ENCODE data around the gene CD72.
"Not testable (repeated sequence)": the region's sequence is repeated elsewhere in the genome, so short reads cannot be mapped to it uniquely, and the experiment has no call there.

Gene CD72

GRCh38 chr9:35615981-35616680 lies 2.1 kb downstream of the CD72 start:
- DNase-seq, result no peak

GRCh38 chr9:35612843-35613242 lies 5.4 kb downstream of the CD72 start:
- DNase-seq, result no peak

- DNase-seq, result not testable (repeated sequence)
Measured at GRCh38 chr9:35612066-35612465, 6.1 kb downstream of the CD72 start.

GRCh38 chr9:35611230-35611797 lies 6.9 kb downstream of the CD72 start:
- peak; percentile 12 to 28 for DNase-seq

- DNase-seq, result no peak
Measured at GRCh38 chr9:35609820-35610163, 8.4 kb downstream of the CD72 start.

GRCh38 chr9:35609001-35609819 lies 9.0 kb downstream of the CD72 start:
- DNase-seq, result no peak

- DNase-seq, result no peak
Measured at GRCh38 chr9:35608221-35608620, 10.0 kb downstream of the CD72 start.

- DNase-seq, result no peak
Measured at GRCh38 chr9:35606726-35607125, 11.5 kb downstream of the CD72 start.

- no peak for DNase-seq
Measured at GRCh38 chr9:35606138-35606504, 12.1 kb downstream of the CD72 start.

- no peak for DNase-seq
Measured at GRCh38 chr9:35605351-35606137, 12.7 kb downstream of the CD72 start.

GRCh38 chr9:35604578-35605350 lies 13.4 kb downstream of the CD72 start, which contains the start of gene TESK1:
Gene TESK1 (plus strand): TSS chr9:35605262. CDS start chr9:35605620, 358 bp downstream.
- peak; percentile 22 to 59 for DNase-seq

- peak; percentile 99 for DNase-seq
Measured at GRCh38 chr9:35603986-35604577, 14.1 kb downstream of the CD72 start.

GRCh38 chr9:35603506-35603985 lies 14.7 kb downstream of the CD72 start:
- peak in 1 of 2 donors; percentile 34 for DNase-seq

- DNase-seq, result no peak
Measured at GRCh38 chr9:35599763-35600604, 18.2 kb downstream of the CD72 start.

- no peak for DNase-seq
Measured at GRCh38 chr9:35598866-35599590, 19.2 kb downstream of the CD72 start.

GRCh38 chr9:35596907-35597306 lies 21.3 kb downstream of the CD72 start:
- DNase-seq, result not testable (repeated sequence)

GRCh38 chr9:35594471-35594870 lies 23.7 kb downstream of the CD72 start:
- no peak for DNase-seq

GRCh38 chr9:35593581-35593980 lies 24.6 kb downstream of the CD72 start:
- DNase-seq, result no peak

GRCh38 chr9:35588506-35588905 lies 29.7 kb downstream of the CD72 start:
- DNase-seq, result not testable (repeated sequence)

GRCh38 chr9:35584681-35585080 lies 33.5 kb downstream of the CD72 start:
- not testable (repeated sequence) for DNase-seq
